H1 (cell line): ENCODE data around the gene POU2F1. TPM values are rescaled to one million over a fixed set of nuclear protein-coding genes. Genes with fewer than 3 reads are reported as not detected.

Source experiments
- ATF3 ChIP-seq: IDR thresholded peaks from 2 replicates; pipeline ENCODE4 v1.6.1; 2011; ENCODE audit warnings: low read depth, mild to moderate bottlenecking, low read length; ENCODE audit not compliant: insufficient read depth
- polyA plus RNA-seq, 7 experiments: library from polyadenylated mRNA; depleted of rRNA in 3 of 7; stranded (reverse) in 5 of 7; unstranded in 2 of 7; fragments of >200 nt in 5 of 7; fragments of 200-250 nt in 2 of 7; gene quantifications; 1 replicate in 5 of 7; 2 replicates in 1 of 7; 4 replicates in 1 of 7; pipeline versions ENCODE4 v1.2.1 to v1.2.3, GENCODE V29; 2011 to 2013; ENCODE audit warnings: missing spikeins in 2 of 7, mixed read lengths in 2 of 7
- total RNA-seq: library from RNA; stranded (reverse); fragmentation: NEBNext Ultra II Directional; extraction: Animal tissue kit (Norgen Biotek cat#: 25700); gene quantifications from 2 replicates; pipeline ENCODE4 v1.2.1, GENCODE V29; 2021

The POU2F1 gene
- total and polyA plus RNA-seq, 2 of the 8 experiments (the other 6 are each of a cell fraction or from before 2014, with no cell fraction given): 37.0 to 57.2 TPM

GRCh38 chr1:167297222-167298214, 76.8 kb downstream of the POU2F1 start (continued):
- no peak for TF ChIP-seq ATF3
- TF ChIP-seq, all 59 proteins: peak for 0
